ENCODE measurements around the gene UQCRH.
"Not testable (repeated sequence)": the region's sequence is repeated elsewhere in the genome, so short reads cannot be mapped to it uniquely, and the experiment has no call there.

Gene UQCRH

GRCh38 chr1:46300673-46301405 is 2.7 kb upstream of the UQCRH start:
- DNase-seq: no peak

GRCh38 chr1:46301406-46301807 is 2.1 kb upstream of the UQCRH start:
- DNase-seq: no peak

GRCh38 chr1:46301808-46302640 is 1.5 kb upstream of the UQCRH start:
- peak; percentile 32 for DNase-seq

- no peak for DNase-seq
These were observed 859 bp upstream of the UQCRH start for GRCh38 chr1:46302641-46303037.

GRCh38 chr1:46303872-46304326 is 401 bp downstream of the UQCRH start:
- DNase-seq: no peak

- DNase-seq: no peak
These were observed 2.6 kb downstream of the UQCRH start for GRCh38 chr1:46306159-46306530.

- no peak for DNase-seq
These were observed 6.1 kb downstream of the UQCRH start for GRCh38 chr1:46309401-46310159.

GRCh38 chr1:46310321-46310720 is 6.8 kb downstream of the UQCRH start:
- DNase-seq: no peak

- DNase-seq: no peak
These were observed 12.3 kb downstream of the UQCRH start for GRCh38 chr1:46315669-46316403.

- no peak for DNase-seq
These were observed 13.8 kb downstream of the UQCRH start for GRCh38 chr1:46317323-46317722.

- not testable (repeated sequence) for DNase-seq
These were observed 15.8 kb downstream of the UQCRH start for GRCh38 chr1:46319301-46319700.

GRCh38 chr1:46319960-46320914 is 16.7 kb downstream of the UQCRH start:
- DNase-seq: peak; percentile 51

- DNase-seq: not testable (repeated sequence)
These were observed 18.7 kb downstream of the UQCRH start for GRCh38 chr1:46322191-46322590.

- DNase-seq: not testable (repeated sequence)
These were observed 22.0 kb downstream of the UQCRH start for GRCh38 chr1:46325285-46326076.

- DNase-seq: not testable (repeated sequence)
These were observed 24.7 kb downstream of the UQCRH start for GRCh38 chr1:46328182-46328581.

- DNase-seq: not testable (repeated sequence)
These were observed 26.3 kb downstream of the UQCRH start for GRCh38 chr1:46329807-46330206.

GRCh38 chr1:46330381-46330780 is 26.9 kb downstream of the UQCRH start:
- DNase-seq: not testable (repeated sequence)

GRCh38 chr1:46331786-46332540 is 28.5 kb downstream of the UQCRH start:
- DNase-seq: not testable (repeated sequence)

GRCh38 chr1:46333300-46334029 is 30.0 kb downstream of the UQCRH start:
- peak; percentile 5 for DNase-seq

Measured in NCI-H2171 treated with DMSO at 0.1 percent for 48 hours (cell line).